ENCODE measurements around the gene SIX5.

The SIX5 gene

GRCh38 chr19:45793178-45793564 lies 24.1 kb upstream of the SIX5 start:
- no peak for DNase-seq (ENCODE audit: low read depth)
- TF ChIP-seq, protein P1, sequence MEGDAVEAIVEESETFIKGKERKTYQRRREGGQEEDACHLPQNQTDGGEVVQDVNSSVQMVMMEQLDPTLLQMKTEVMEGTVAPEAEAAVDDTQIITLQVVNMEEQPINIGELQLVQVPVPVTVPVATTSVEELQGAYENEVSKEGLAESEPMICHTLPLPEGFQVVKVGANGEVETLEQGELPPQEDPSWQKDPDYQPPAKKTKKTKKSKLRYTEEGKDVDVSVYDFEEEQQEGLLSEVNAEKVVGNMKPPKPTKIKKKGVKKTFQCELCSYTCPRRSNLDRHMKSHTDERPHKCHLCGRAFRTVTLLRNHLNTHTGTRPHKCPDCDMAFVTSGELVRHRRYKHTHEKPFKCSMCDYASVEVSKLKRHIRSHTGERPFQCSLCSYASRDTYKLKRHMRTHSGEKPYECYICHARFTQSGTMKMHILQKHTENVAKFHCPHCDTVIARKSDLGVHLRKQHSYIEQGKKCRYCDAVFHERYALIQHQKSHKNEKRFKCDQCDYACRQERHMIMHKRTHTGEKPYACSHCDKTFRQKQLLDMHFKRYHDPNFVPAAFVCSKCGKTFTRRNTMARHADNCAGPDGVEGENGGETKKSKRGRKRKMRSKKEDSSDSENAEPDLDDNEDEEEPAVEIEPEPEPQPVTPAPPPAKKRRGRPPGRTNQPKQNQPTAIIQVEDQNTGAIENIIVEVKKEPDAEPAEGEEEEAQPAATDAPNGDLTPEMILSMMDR (IDR thresholded peaks at IDR 0.05; ENCODE audit: low read length, missing control alignments) = no peak
- peak overlapping the region; percentile 13 for H3K4me3 ChIP-seq (replicated peaks; ENCODE audit: low read depth, low read length)

- peak; percentile 99 for DNase-seq (ENCODE audit: low read depth)
- H3K4me3 ChIP-seq (replicated peaks; ENCODE audit: low read depth, low read length) = peak within 1 kb of the TSS; percentile 92
- TF ChIP-seq, protein P1 (IDR thresholded peaks at IDR 0.05; ENCODE audit: low read length, missing control alignments) = no peak
Measured at GRCh38 chr19:45792470-45793177, 23.6 kb upstream of the SIX5 start, which contains the start of gene DMWD. Gene DMWD (minus strand): TSS chr19:45792845. CDS start chr19:45792756, 89 bp downstream.

- TF ChIP-seq, protein P1 (IDR thresholded peaks at IDR 0.05; ENCODE audit: low read length, missing control alignments) = no peak
- peak overlapping the region; percentile 92 for H3K4me3 ChIP-seq (replicated peaks; ENCODE audit: low read depth, low read length)
- no peak for DNase-seq (ENCODE audit: low read depth)
Measured at GRCh38 chr19:45791744-45792469, 22.9 kb upstream of the SIX5 start.

GRCh38 chr19:45790942-45791341 lies 21.9 kb upstream of the SIX5 start:
- TF ChIP-seq, protein P1 (IDR thresholded peaks at IDR 0.05; ENCODE audit: low read length, missing control alignments) = no peak
- peak overlapping the region; percentile 92 for H3K4me3 ChIP-seq (replicated peaks; ENCODE audit: low read depth, low read length)

DNA sequence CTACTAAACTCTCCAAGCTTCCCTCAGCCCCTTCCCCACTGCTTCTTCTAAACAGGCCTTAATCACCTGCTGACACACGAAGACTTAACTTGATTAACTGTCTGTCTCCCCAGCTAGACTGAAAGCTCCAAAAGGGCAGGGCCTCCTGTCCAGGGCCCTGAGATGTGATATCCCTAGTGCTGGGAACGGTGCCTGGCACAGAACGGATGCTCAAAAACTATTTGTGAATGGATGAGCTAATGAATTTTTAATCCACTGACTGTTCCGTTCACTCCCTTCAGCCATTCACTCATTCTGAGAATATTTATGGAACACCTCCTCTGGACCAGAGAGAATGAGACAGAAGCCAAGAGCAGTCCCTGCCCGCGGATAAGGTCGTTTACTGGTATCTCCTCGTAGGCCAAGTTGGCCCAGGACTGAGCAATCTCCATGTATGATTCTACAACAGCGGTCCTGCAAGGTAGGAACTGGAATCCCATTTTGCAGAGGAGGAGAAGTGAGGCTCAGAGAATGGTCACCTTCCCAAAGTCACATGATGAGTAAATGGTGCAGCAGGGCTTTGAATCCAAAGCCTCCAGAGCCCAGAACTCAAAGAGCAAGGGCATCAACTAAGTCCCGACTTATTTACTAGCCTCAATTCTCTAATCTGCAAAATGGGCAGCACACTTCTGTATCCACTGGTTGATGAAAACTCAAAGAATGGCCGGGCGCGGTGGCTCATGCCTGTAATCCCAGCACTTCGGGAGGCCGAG lies 20.2 kb upstream of the SIX5 start:
- H3K4me3 ChIP-seq (replicated peaks; ENCODE audit: low read depth, low read length) = no peak overlapping the region
- DNase-seq (ENCODE audit: low read depth) = no peak
- TF ChIP-seq, protein P1 (IDR thresholded peaks at IDR 0.05; ENCODE audit: low read length, missing control alignments) = no peak

More at GRCh38 chr19:45790942-45791341, 21.9 kb upstream of the SIX5 start:
- DNase-seq (ENCODE audit: low read depth) = no peak

DNA sequence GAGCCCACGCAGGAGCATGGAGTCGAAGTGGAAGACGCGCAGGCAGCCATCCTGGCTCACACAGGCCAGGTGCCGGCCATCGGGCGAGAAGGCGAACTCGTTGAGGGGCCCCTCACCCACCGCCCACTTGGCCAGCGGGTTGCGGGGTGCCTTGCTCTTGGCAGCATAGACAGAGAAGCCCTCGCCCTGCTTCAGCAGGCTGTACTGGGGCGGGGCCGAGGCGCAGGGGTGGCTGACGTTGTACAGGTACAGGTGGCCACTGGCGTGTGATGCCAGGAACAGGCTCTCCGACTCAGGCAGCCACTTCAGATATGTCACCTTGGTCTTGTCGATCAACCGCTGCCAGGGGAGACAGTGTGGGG lies 17.5 kb upstream of the SIX5 start:
- no peak for DNase-seq (ENCODE audit: low read depth)
- TF ChIP-seq, protein P1 (IDR thresholded peaks at IDR 0.05; ENCODE audit: low read length, missing control alignments) = no peak
- no peak overlapping the region for H3K4me3 ChIP-seq (replicated peaks; ENCODE audit: low read depth, low read length)
